GM18870 (cell line): Measurements from ENCODE around the gene YIF1B.

Source experiments
- ATAC-seq: cut with Tn5 transposase; IDR thresholded peaks from one replicate; pipeline ENCODE4 v1.9.1; 2021; ENCODE audit warnings: moderate library complexity; ENCODE audit not compliant: unreplicated experiment

Gene YIF1B

DNA sequence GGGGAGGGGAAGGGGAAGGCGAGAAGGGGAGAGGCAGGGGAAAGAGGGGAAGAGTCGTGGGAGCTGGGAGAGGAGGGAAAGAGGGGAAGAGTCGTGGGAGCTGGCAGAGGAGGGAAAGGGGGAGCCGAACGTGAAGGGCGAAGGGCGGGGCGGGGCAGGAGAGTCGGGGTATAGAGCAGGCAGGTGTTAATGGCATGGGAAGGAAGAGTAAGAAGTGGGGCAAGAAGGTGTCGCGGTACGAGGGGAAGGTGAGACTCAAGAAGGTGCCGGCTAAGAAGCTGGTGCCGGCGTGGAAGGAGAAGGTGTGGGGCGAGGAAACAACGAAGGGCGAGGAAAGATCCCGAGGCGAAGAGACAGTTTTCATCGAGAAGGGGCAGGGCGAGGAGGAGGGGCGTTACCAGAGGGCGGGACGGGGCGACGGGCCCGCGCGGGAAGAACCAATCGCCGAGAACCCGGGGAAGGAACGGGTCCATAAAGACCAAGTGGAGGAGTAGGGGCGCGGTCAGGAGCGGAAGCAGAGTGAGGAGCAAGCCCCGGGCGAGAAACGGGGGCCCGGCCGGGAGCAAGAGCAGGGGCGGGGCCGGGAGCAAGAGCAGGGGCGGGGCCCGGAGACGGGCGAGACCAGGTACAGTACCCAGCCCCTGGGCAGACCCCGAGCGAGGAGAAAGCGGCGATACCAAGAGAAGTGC, 20.3 kb upstream of the YIF1B start:
- peak; percentile 51 for ATAC-seq

DNA sequence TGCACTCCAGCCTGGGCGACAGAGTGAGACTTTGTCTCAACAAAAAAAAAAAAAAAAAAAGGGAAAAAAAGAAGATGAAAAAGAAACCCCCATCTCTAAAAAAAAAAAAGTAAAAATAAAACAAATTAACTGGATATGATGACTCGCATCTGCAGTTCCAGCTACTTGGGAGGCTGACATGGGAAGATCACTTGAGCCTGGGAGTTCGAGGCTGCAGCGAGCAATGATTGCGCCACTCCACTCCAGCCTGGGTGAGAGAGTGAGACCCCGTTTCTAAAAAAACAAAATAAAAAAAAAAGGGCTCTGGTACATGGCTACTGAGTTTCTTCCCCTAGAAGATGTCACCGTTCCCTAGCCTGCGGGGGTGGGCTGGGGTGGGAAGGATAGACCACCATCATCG, 17.5 kb upstream of the YIF1B start:
- no peak for ATAC-seq

DNA sequence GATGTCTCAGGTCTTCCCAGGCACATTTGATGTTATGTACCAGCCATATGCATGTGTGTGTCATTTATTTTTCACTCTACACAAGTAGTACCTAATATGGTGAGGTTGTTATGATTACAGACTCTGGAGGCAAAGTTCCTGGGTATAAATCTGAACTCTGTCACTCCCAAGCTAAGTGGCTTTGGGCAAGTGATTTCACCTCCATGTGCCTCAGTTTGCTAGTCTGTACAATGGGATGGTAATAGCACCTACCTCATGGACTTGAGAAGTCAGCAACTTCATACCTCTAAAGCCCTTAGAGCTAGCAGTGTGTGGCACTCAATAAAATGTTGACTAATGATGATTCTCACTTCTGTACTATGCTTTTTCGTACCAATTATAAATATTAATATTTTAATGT, 16.0 kb upstream of the YIF1B start:
- no peak for ATAC-seq

DNA sequence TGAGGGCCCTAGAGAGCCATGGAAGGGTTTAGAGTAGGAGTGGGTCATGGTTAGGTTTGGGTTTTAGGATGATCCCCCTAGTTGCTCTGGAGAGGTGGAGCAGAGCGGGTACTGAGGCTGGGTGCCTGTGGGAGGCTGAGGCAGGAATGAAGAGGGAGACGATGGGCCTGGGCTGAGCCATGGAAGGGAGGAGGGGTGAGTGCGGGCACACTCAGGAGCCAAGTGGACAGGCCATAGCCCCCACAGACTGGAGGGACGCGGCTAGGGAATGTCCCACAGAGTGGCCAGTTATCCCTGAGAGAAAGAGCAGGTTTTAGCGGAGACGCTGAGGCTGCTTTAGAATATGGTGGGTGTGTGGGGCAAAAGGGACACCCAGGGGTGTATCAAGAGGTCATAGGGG, 13.9 kb upstream of the YIF1B start:
- ATAC-seq, result no peak

DNA sequence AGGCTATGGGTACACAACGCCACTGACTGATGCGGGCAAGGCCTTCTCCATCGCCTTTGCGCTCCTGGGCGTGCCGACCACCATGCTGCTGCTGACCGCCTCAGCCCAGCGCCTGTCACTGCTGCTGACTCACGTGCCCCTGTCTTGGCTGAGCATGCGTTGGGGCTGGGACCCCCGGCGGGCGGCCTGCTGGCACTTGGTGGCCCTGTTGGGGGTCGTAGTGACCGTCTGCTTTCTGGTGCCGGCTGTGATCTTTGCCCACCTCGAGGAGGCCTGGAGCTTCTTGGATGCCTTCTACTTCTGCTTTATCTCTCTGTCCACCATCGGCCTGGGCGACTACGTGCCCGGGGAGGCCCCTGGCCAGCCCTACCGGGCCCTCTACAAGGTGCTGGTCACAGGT, 10.8 kb upstream of the YIF1B start:
- ATAC-seq, result no peak

DNA sequence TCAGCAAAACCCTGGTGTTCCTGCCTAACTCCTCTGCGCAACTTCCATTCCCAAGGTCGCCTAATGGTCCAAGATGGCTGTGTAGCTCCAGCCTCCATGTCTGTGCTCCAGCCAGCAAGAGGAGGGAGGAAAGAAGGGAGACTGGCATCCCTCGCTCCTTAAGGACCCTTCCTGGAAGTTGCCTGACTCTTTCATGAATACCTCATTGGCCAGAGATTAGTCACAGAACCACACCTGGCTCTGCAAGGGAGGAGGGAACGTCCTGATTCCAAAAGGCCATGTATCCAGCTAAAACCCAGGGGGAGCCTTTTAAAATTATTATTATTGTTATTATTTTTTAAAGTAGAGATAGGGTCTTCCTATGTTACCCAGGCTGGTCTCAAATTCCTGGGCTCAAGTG, 8.7 kb upstream of the YIF1B start:
- ATAC-seq, result no peak

DNA sequence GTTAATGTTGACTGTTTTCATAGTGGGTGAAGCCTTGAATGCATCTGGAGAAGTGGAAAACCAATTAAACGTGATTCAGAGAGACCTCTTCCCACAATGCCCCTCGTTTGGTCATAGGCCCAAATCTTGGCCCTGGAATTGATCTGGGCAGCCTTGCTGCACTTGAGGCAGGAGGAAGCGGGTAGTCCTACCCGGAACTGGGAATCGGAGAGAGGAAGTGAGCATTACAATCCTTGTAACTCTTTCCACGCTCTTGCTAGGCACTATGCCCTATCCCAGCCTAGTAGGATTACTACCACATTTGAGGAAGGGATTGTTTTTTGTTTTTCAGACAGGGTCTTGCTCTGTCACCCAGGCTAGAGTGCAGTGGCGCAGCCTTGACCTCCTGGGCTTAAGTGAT, 7.5 kb upstream of the YIF1B start:
- no peak for ATAC-seq

DNA sequence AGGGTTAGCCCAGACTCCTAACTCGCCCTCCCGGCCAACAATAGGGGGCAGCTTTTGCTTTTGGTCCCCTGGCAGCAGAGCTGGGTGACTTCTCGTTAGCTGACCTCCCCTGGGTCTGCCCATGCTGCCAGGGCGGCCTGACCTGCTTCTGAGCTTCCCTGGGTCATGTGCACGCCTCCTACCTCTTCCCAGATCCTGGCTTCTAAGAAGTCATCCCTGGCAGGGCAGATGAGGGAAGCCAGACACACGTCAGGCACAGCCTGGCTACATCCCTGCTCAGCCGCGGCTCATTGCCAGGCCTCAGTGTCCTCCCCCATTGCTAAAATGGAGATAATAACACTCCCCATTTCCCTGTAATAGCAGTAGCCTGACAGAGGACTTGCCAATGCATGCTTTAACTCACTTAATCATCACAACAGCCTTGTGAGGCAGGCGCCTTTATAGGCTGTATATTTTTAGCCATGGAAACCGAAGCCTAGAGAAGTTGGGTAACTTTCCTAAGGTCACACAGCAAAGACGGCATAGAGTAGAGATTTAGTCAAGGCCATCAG, 6.0 kb upstream of the YIF1B start:
- ATAC-seq, result no peak

DNA sequence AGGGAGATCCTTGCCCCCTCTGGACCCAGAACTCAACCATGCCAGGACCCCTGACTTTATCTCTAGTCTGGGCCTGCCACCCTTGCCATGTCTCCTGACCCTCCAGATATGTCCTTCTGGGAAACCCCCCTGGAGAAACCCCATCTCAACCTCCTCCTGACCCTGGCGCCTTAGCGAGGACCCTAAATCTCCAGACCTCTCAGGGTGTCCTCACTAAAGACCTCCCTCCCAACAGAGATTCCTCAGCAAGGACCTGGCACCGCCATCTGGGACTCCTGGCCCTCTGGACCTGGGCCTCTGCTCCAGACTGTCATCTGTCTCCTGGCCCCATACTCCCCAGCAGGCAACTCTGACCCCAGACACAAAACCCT, 5.2 kb upstream of the YIF1B start:
- no peak for ATAC-seq

DNA sequence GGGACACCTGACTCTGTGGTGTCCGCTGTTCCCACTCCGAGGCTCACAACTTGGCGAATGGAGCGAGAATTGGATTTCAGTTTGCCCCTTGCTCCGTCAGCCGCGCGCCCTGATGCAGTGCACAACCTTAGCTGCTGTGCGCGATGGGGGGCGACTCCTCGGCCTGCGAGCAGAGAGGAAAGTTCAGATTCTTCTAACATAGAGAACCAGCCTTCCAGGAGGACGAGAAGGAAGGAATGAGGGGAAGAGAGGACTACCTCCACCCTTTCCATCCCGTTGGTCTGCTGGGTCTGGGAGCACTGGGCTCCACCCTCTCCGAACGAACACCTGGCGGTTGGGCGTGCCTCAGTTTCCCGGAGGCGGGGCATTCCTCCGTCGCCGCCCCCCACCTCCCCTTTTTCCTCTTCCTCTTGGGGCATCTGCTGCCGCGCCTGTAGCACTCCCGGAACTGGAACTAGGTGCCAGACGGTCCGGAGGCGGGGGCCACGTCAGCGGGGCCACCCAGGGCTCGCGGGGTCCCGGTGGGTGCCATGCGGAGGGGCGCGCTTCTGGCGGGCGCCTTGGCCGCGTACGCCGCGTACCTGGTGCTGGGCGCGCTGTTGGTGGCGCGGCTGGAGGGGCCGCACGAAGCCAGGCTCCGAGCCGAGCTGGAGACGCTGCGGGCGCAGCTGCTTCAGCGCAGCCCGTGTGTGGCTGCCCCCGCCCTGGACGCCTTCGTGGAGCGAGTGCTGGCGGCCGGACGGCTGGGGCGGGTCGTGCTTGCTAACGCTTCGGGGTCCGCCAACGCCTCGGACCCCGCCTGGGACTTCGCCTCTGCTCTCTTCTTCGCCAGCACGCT, 3.9 kb upstream of the YIF1B start, which contains the start of gene KCNK6:
TSS of gene KCNK6 (plus strand) at position 425 of the 838 bp plus-strand sequence. CDS start at position 531, 106 bp downstream.
- ATAC-seq, result no peak

DNA sequence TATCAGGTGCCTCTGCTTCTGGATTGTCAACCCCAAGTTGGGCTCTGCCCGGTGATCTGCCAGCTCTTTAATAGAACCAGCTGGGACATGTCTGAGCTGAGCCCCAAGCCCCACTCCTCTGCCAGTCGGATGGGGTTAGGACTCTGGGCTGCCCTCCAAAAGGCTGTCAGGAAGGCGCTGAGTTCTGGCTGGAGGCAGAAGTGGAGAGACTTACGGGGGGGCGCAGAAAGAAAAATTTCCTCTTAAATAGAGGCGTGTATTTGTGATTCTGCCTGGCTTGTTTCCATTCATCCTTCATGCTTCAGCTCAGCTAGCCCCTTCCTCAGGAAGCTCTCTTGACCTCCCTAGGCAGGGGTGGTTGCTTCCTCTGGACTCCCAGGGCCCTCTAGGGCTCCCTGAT, 2.9 kb upstream of the YIF1B start:
- ATAC-seq, result no peak

DNA sequence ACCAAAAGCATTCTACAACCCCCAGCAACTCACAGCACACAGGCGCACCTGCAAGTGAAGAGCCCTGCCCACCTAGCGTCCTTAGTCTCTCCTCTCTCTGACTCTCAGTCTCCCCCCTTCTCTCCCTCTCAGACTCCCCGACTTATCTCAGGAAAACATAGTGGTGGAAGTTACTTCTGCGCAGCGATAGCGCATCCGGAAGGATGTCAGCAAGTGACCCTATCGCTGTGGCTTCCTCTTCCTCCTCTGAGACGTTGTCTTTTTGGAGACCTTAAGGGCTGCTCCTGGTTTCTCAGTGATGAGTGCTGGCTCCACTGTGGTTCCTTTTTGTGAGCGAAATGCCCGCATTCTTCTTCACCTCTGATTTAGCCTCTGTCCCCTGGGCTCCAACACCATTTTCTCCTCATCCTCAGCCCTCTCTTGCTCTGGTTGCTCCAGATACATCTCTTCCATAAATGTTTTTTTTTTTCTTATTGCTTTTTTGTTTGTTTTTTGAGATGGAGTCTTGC, 1.4 kb upstream of the YIF1B start:
- no peak for ATAC-seq

DNA sequence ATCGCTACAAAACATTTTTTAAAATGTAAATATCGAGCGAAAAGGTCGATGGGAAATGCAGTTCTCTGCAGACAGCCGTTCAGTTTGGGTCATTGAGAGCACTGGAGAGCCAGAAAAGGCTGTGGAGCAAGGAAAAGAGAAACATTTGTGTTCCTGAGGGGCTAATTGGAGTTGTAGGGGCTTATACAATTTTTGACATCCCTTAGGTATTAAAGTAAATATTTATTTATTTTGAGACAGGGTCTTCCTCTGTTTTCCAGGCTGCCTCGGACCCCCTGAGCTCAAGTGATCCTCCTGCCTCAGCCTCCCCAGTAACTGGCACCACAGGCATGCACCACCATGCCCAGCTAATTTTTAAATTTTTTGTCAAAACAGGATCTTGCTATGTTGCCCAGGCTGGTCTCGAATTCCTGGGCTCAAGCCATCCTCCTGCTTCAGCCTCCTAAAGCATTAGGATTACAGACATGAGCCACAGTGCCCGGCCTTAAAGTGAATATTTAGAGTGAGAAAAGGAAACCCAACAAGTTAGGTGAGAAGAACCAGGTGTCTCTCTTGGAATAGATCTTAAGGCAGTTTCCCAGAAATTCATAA, 825 bp upstream of the YIF1B start:
- ATAC-seq, result no peak

DNA sequence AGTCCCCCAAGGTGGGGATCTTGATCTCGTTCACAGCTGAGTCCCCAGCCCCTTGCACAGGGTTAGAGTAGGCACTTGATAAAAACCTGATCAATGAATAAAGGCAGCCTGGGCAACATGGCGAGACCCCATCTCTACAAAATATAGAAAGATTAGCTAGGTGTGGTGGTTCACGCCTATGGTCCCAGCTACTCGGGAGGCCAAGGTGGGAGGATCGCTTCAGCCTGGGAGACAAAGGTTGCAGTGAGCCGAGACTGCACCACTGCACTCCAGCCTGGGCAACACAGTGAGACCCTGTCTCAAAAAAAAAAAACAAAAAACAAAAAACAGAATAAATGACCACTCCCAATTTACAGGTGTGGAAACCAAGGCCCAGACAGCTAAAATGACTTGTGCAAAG, 4.8 kb downstream of the YIF1B start:
- no peak for ATAC-seq

DNA sequence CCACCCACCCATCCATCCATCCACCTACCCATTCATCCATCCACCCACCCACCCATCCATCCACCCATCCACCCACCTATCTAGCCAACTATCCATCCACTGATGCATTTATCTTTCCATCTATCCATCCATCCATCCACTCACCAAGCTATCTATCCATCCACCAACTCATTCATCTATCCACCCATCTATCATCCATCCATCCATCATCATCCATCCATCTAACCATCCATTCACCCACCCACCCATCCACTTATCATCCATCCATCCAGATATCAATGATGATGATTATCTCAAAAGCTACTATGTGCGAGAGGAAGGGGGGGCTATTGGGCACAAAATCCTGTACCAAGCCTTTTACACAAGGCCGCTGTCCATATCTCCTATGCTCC, 5.5 kb downstream of the YIF1B start:
- no peak for ATAC-seq

DNA sequence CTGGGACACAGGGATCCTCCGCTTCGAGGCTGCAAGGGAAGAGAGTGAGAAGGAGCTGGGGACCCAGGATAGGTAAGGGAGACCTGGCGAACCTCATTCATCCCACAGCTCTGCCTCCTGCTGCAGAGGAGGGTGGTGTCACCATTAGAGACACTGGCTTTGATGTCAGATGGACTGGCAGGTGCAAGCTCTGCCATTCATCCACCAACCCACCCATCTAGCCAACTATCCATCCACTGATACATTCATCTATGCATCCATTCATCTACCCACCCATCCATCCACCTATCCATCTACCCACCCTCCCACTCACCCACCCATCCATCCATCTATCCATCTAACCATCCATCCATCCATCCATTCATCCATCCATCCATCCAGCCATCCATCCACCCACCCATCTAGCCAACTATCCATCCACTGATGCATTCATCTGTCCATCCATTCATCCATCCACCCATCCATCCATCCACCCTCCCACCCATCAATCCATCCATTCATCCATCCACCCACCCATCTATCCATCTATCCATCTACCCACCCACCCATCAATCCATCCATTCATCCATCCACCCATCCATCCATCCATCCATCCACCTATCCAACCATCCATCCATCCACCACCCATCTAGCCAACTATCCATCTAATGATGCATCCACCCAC, 6.0 kb downstream of the YIF1B start:
- no peak for ATAC-seq

DNA sequence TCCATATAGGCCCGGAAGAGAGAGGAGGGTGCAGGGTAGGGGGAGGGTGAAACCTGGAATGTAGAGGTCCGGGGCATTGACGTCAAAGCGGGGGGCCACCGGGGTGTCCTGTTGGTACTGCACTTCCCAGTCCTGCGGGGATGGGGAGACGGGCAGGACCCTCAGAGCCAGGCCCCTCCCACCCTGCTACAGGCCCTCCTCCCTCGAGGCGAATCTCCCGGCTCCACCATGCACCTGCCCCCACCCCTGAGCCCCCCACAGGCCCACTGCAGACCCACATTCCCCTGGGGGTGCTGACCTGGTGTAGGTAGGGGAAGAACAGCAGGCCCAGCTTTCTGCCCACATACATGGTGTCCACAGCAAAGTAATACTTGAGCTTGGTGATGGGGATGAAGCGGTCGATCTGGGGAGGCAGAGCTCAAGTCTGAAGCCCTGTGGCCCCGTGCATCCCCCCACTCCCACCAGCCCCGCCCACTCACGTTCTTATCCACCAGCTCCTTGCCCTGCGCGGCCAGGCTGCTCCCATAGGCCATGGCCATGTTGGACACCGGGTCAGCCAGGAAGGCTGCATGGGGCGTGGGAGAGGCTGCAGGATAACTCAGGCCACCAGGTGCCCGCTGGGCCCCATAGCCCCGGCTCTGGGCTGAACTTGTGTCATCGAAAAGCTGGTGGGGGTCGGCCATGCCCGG, 6.7 kb downstream of the YIF1B start:
- no peak for ATAC-seq

DNA sequence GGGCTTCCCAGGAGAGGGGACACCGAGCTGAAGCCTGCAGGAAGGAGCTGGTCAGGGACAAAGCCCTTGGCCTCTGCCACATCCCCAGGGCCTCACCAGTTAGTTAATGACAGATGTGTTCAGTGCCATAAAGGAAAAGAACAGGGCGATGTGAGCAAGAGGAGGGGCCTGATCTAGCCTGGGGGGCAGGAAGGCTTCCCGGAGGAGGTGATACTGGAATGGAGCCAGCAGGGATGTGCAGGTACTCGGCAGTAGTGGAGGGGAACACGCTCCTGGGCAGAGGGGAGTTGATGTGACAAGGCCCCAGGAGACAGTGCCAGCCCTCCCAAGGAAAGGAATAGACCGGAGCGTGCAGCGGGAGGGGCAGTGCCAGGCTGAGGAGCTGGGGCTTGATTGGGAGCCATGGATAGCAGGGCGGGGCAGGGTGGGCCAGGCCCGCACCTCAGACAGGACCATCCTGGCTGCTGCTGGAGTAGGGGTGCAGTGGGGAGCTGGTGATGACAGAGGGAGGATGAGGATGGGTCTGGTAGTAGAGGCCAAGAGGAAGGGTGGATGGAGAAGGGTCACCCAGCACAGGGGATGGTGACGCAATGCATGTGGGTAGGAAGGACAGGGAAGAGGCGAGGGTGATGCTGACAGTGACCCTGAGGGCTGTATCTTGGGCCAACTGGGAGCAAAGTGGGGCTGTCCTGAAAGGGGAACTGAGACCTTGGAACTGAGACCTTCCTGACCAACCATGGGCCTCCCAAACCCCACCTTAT, 7.6 kb downstream of the YIF1B start:
- no peak for ATAC-seq

DNA sequence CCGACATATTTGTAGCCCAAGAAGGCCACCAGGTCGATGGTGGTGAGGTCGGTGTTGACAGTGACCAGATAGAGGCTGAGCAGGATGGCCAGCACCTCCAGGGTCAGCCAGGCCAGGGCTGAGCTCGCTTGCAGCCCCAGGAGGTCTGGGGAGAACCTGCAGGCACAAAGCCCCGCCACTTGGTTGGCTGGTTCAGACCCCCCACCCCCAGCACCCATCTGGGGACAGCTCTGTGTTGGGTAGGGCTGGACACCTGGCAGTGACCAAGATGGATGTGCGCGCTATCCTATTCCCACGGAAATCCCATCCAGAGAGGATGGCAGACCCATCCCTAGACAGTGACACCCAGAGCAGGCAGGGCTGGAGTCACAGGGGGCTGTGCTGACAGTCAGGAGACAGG, 8.2 kb downstream of the YIF1B start:
- ATAC-seq, result no peak

DNA sequence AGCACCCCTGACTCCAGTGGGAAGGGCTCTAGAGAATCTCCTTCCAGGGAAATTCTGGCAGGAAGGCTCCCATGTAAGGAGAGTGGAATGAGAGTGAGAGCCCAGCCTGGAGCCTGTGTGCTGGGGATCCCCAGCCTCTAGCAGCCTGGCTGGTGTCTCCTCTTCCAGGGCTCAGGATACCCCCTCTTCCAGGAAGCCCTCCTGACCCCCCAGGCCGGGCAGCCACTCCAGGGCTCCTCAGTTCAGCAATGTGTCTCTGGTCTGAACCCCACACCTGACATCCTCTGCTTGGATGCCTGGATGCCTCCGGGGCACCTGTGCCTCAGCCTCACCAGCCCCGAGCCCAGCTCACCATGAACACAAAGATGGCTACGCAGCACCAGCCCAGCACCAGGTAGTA, 8.7 kb downstream of the YIF1B start:
- no peak for ATAC-seq
